Astrocyte (in vitro differentiated cells and primary cell): ENCODE data around the gene ZNF618. TPM values are rescaled to one million over a fixed set of nuclear protein-coding genes. Genes with fewer than 3 reads are reported as not detected.
A peak's percentile ranks its signal among the peaks of the same experiment; 100 is the strongest.

Experiments used
- DNase-seq: peaks from one replicate; pipeline ENCODE4 v3.0.0-alpha.2; 2010; ENCODE audit warnings: low read depth
- FAIRE-seq: peaks from 2 replicates; lab custom pipeline; 2011; peaks lifted over from hg19 to GRCh38; lab: Jason Lieb, UNC
- H2AFZ ChIP-seq: 2 replicates; pipeline ENCODE4 v1.6.0; 2012; ENCODE audit warnings: low read depth, low read length, inconsistent platforms
- H3K27ac ChIP-seq: 2 replicates; pipeline ENCODE4 v1.5.1; 2011; ENCODE audit warnings: low read depth, low read length, inconsistent platforms
- H3K27me3 ChIP-seq: 2 replicates; pipeline ENCODE4 v1.6.0; 2011; ENCODE audit warnings: low read length, inconsistent platforms; ENCODE audit not compliant: insufficient read depth
- H3K36me3 ChIP-seq: 2 replicates; pipeline ENCODE4 v1.5.1; 2011; ENCODE audit warnings: low read length, inconsistent platforms; ENCODE audit not compliant: insufficient read depth
- H3K4me1 ChIP-seq: 2 replicates; pipeline ENCODE4 v1.5.1; 2011; ENCODE audit warnings: low read length, inconsistent platforms; ENCODE audit not compliant: insufficient read depth
- H3K4me2 ChIP-seq: 2 replicates; pipeline ENCODE4 v1.6.0; 2012; ENCODE audit warnings: low read length, inconsistent platforms
- H3K4me3 ChIP-seq: 2 replicates; pipeline ENCODE4 v1.5.1; 2011; ENCODE audit warnings: low read depth, mild to moderate bottlenecking, low read length, inconsistent platforms; ENCODE audit not compliant: insufficient read depth
- H3K79me2 ChIP-seq: 2 replicates; pipeline ENCODE4 v1.6.0; 2012; ENCODE audit warnings: mild to moderate bottlenecking, low read length, inconsistent platforms; ENCODE audit not compliant: insufficient read depth
- H3K9ac ChIP-seq: 2 replicates; pipeline ENCODE4 v1.6.0; 2012; ENCODE audit warnings: mild to moderate bottlenecking, low read length, inconsistent platforms
- H3K9me3 ChIP-seq: 2 replicates; pipeline ENCODE4 v1.5.1; 2012; ENCODE audit warnings: low read depth, mild to moderate bottlenecking, low read length, inconsistent platforms; ENCODE audit not compliant: insufficient read depth
- H4K20me1 ChIP-seq: 2 replicates; pipeline ENCODE4 v1.6.0; 2012; ENCODE audit warnings: low read length, inconsistent platforms; ENCODE audit not compliant: insufficient read depth
- H3K27ac Mint-ChIP-seq: one replicate; pipeline ENCODE4 v1.8.0; 2021; ENCODE audit warnings: mild to moderate bottlenecking, mixed read lengths; ENCODE audit not compliant: unreplicated experiment
- H3K27me3 Mint-ChIP-seq: one replicate; pipeline ENCODE4 v1.8.0; 2021; ENCODE audit warnings: low read depth, mixed read lengths; ENCODE audit not compliant: unreplicated experiment
- H3K36me3 Mint-ChIP-seq: one replicate; pipeline ENCODE4 v1.8.0; 2021; ENCODE audit warnings: low read depth, mixed read lengths; ENCODE audit not compliant: unreplicated experiment
- H3K4me1 Mint-ChIP-seq: one replicate; pipeline ENCODE4 v1.8.0; 2021; ENCODE audit warnings: low read depth, mixed read lengths; ENCODE audit not compliant: unreplicated experiment
- H3K4me3 Mint-ChIP-seq: one replicate; pipeline ENCODE4 v1.8.0; 2021; ENCODE audit warnings: mild to moderate bottlenecking, moderate library complexity, mixed read lengths; ENCODE audit not compliant: unreplicated experiment
- H3K9me3 Mint-ChIP-seq: one replicate; pipeline ENCODE4 v1.8.0; 2021; ENCODE audit warnings: mild to moderate bottlenecking, mixed read lengths; ENCODE audit not compliant: unreplicated experiment
- EZH2 ChIP-seq: IDR thresholded peaks from 2 replicates; pipeline ENCODE4 v1.6.1; 2012; ENCODE audit warnings: mild to moderate bottlenecking, low read length, inconsistent platforms; ENCODE audit not compliant: insufficient read depth
- total RNA-seq: library from RNA; stranded (reverse); gene quantifications from 2 replicates; pipeline ENCODE4 v1.2.1, GENCODE V29; 2021
- TF ChIP-seq, protein P1 (sequence below): IDR thresholded peaks from 2 replicates; pipeline ENCODE4 v1.5.1; 2011; ENCODE audit warnings: low read depth, mild to moderate bottlenecking, inconsistent platforms, low read length, moderate library complexity; ENCODE audit not compliant: insufficient read depth

The ZNF618 gene
- total RNA-seq, 1 donor from 2014 or later, result 30.1 TPM

DNA sequence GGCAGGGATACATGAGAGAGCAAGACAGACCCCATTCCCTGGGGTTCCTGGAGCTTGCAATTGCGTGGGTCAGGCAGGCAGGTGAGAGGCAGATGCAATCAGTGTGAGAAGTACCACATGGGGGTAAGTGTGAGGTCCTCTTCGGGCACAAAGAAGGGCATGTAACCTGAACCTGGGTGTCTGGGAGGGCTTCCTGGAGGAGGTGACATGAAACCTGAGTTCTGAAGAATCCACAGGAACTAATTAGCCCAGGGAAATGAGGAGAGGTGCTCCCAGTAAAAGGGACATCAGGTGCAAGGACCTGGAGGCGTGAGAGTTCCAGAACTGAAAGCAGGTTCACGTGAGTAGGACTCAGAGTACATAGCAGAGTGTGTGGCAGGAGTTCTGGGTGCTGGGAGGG lies 199.5 kb downstream of the ZNF618 start:
- H3K36me3 ChIP-seq, result no peaks in the 10 kb centered on the region
- Mint-ChIP-seq H3K9me3 (peaks cover 3% of the 10 kb centered on the region), H3K4me3 (no peak overlapping the region), H3K4me1 (no peaks in the 10 kb centered on the region), H3K27me3 (peaks cover 63% of the 10 kb centered on the region), H3K36me3 (no peaks in the 10 kb centered on the region), H3K27ac (no peak overlapping the region)
- no peak overlapping the region for H2AFZ ChIP-seq
- no peak overlapping the region for H3K9ac ChIP-seq
- no peaks in the 10 kb centered on the region for H3K4me1 ChIP-seq
- TF ChIP-seq EZH2, result no peak
- TF ChIP-seq, protein P1, sequence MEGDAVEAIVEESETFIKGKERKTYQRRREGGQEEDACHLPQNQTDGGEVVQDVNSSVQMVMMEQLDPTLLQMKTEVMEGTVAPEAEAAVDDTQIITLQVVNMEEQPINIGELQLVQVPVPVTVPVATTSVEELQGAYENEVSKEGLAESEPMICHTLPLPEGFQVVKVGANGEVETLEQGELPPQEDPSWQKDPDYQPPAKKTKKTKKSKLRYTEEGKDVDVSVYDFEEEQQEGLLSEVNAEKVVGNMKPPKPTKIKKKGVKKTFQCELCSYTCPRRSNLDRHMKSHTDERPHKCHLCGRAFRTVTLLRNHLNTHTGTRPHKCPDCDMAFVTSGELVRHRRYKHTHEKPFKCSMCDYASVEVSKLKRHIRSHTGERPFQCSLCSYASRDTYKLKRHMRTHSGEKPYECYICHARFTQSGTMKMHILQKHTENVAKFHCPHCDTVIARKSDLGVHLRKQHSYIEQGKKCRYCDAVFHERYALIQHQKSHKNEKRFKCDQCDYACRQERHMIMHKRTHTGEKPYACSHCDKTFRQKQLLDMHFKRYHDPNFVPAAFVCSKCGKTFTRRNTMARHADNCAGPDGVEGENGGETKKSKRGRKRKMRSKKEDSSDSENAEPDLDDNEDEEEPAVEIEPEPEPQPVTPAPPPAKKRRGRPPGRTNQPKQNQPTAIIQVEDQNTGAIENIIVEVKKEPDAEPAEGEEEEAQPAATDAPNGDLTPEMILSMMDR, result no peak
- FAIRE-seq, result no peak
- peaks cover 7% of the 10 kb centered on the region for H3K9me3 ChIP-seq
- peaks cover 21% of the 10 kb centered on the region for H3K27me3 ChIP-seq
- H3K27ac ChIP-seq, result no peak overlapping the region
- DNase-seq, result no peak
- H3K4me3 ChIP-seq, result no peak overlapping the region
- no peaks in the 10 kb centered on the region for H3K79me2 ChIP-seq
- no peaks in the 10 kb centered on the region for H4K20me1 ChIP-seq
- H3K4me2 ChIP-seq, result no peak overlapping the region

- no peaks in the 10 kb centered on the region for H3K79me2 ChIP-seq
- peaks cover 7% of the 10 kb centered on the region for H3K9me3 ChIP-seq
- H3K36me3 ChIP-seq, result no peaks in the 10 kb centered on the region
- H4K20me1 ChIP-seq, result no peaks in the 10 kb centered on the region
- H3K4me2 ChIP-seq, result no peak overlapping the region
- H3K4me3 ChIP-seq, result no peak overlapping the region
- H3K4me1 Mint-ChIP-seq, result no peaks in the 10 kb centered on the region
- H3K27ac Mint-ChIP-seq, result no peak overlapping the region
- H3K4me1 ChIP-seq, result no peaks in the 10 kb centered on the region
- no peak overlapping the region for H2AFZ ChIP-seq
- H3K27ac ChIP-seq, result no peak overlapping the region
- no peak overlapping the region for H3K9ac ChIP-seq
- peaks cover 21% of the 10 kb centered on the region for H3K27me3 ChIP-seq
- DNase-seq, result no peak
- peaks cover 66% of the 10 kb centered on the region for H3K27me3 Mint-ChIP-seq
- TF ChIP-seq EZH2, result no peak
- TF ChIP-seq, protein P1, result no peak
- no peaks in the 10 kb centered on the region for H3K36me3 Mint-ChIP-seq
- no peak for FAIRE-seq
- peak overlapping the region; percentile 48 for H3K4me3 Mint-ChIP-seq
- H3K9me3 Mint-ChIP-seq, result peaks cover 3% of the 10 kb centered on the region
Measured at GRCh38 chr9:114076237-114077161, 200.4 kb downstream of the ZNF618 start.
